Anterior cingulate cortex (tissue), 58 donors: ENCODE data around the gene RASGRP2.
A peak's percentile ranks its signal among the peaks of the same experiment; 100 is the strongest.

ENCODE experiments used
- DNase-seq, 58 donors: peaks; one replicate each; lab custom pipeline; 2025; lab: John Stamatoyannopoulos, UW

RASGRP2 gene

GRCh38 chr11:64743591-64744543 is at the start of gene RASGRP2:
Gene RASGRP2 (minus strand): TSS chr11:64744142. CDS start chr11:64742866, 1,276 bp downstream.
- DNase-seq = peak in 30 of 58 donors; percentile 16 to 63 (median 35)

DNA sequence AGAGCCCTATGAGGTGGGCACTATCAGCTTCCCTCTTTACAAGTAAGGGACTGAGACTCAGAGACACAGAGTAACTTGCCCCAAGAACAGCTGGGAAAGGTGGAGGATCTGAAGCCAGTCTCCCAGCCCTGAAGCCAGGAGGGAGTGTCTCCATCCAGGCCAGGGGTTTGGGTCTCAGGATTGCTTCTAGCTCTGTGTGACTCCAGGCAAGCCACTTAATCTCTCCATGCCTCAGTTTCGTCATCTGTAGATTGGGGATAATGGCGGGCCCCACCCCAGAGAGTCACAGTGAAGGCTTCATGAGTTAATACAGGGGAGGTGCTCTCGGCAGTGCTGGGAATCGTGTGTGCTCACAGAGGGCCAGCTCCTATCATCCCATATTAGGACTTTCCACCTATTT is 48.5 kb upstream of the RASGRP2 start:
- DNase-seq = no peak

GRCh38 chr11:64791781-64792291 is 47.9 kb upstream of the RASGRP2 start:
- DNase-seq = no peak

DNA sequence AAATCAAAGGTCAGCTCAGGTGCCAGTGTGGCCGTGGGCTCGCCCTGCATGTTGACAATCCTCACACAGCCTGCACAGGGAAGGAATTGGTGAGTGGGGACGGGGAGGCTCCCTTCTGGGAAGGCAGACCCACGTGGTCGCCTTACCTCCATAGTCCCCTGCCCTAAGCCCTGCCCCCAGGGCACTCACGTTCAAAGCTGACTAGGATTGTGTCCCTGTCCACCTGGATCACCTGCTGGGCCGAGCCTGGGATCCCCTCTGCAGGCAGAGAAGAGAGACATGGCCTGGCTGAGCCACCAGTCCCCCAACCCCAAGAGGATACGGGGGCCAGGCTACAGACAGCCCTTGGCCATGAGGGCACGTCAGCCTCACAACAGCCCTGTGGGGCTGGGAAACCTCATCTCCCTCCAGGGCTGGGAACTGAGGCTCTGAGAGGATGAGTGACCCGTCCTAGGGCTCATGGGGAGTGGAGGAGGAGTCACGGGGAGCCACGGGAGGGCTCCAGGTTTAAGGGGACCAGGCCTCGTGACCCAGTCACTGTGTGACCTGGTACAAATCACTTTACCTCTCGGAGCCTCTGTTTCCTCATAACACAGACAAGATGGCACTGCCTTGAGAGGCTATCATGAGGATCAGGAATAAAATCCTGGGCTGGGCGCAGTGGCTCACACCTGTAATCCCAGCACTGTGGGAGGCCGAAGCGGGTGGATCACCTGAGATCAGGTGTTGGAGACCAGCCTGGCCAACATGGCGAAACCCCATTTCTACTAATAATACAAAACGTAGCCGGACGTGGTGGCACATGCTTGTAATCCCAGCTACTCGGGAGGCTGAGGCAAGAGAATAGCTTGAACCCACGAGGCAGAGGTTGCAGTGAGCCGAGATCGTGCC is 46.5 kb upstream of the RASGRP2 start:
- DNase-seq = no peak

GRCh38 chr11:64789331-64790204 is 45.6 kb upstream of the RASGRP2 start:
- no peak for DNase-seq

DNA sequence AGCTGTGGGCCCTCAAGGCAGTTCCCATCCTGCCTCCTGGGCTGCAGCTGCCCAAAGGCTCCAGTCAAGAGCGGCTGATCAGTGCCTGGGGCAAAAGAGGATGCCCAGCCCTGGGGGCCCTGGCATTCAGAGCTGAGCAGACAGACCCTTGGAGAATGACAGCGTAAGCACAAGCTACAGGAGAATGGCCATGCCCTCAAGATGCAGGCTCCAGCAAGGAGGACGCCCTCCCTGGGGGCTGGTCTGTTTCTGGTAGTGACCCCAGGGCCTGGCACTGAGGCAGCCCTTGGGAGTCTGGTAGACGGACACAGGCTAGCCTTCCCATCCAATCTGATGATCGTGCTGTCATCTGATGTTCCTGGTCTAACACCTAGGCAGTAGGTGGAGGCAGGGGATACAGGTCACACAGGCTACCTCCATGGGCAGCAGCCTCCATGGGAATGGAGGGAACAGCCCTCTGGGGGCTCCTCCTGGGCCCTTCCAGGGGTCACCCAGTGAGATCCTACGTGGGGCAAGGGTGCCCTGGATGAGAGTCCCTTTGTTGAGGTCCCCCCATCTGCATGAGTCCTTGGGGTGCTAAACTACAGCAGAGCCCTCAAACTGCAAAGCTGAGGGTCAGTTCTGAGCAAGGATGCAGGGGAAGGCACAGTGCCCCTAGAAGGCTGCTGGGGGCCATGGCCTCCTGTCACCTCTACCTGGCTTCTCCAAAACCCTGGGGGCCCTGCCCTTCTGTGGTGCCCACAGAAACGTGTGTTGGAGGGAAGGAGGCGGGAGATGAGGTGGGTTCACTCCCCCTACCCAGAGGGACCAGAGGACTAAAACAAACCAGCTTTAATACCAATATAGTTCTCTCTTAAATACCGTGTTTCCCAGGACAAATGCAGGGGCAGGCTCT is 44.6 kb upstream of the RASGRP2 start:
- DNase-seq = no peak

DNA sequence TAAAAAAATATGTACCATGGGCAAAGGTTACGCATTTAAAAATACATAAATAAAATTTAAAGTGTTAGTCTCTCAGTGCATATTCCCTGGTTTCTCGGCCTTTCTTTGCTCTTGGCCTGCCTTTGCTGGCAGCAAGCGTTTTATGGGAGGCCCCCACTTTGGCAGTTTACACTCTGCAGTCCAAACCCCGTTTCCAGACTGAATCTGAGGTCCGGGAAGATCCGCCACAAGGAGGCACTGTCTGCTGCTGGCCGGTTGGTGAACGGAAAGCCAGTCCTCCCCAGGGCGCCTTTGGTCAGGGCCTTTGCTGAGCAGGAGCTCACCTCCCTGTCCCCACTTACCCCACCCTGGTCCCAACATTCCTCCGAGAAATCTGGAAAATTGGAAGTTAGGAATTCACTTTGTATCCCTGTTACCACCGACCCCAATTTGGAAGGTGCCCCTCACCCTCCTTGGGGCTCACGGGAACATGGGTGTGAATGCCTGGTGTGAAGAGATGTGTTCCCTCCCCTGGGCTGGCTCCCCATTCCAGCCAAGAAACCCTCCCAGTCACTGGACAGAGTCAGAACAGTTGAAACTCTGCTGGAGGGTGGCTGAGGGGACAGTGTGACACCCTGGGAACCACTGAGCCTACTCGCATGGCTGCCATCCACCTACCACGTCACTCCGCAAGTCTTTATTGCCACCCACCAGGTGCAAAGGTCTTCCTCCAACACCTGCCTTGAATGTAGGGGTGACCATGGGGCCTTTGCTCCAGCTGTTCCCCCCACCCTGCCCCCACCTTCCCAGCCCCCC is 43.8 kb upstream of the RASGRP2 start:
- DNase-seq = peak in 17 of 58 donors; percentile 2 to 59 (median 27)

GRCh38 chr11:64786308-64786707 is 42.4 kb upstream of the RASGRP2 start:
- no peak for DNase-seq

DNA sequence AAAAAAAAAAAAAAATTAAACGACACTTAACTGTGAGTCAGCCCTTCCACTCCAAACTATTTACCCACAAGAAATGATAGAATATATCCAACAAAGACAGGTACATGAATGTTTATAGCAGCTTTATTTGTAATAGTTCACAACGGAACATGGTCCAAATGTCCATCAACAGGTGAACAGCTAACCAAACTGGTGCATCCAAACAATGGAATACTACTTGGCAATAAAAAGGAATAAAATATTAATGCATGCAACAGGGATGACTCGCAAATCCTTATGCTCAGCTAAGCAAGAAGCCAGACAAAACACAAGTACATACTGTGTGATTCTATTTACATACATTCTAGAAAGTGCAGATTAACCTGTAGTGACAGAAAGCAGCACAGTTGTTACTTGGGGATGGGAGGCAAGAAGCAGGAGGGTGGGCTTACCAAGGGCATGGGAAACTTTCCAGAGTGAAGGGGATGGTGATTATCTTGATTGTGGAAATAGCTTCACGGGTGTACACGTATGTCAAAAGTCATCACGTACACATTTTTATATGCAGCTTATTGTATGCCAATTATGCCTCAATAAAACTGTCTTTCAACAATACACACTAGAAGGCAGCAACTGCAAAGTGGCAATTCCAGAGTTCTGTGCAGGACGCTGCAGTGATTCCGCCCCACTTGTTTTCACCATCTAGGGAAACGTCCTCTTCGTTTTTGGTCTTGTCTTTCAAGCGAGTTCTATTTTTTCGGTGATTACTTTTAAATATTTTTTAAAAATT is 41.1 kb upstream of the RASGRP2 start:
- no peak for DNase-seq

GRCh38 chr11:64778473-64779298 is 34.7 kb upstream of the RASGRP2 start, which contains the start of gene SF1:
Gene SF1 (minus strand): TSS chr11:64778542. CDS start chr11:64778392, 150 bp downstream.
- DNase-seq = peak; percentile 96 to 100 (median 99)

- no peak for DNase-seq
Measured at GRCh38 chr11:64778223-64778472, 34.2 kb upstream of the RASGRP2 start.

DNA sequence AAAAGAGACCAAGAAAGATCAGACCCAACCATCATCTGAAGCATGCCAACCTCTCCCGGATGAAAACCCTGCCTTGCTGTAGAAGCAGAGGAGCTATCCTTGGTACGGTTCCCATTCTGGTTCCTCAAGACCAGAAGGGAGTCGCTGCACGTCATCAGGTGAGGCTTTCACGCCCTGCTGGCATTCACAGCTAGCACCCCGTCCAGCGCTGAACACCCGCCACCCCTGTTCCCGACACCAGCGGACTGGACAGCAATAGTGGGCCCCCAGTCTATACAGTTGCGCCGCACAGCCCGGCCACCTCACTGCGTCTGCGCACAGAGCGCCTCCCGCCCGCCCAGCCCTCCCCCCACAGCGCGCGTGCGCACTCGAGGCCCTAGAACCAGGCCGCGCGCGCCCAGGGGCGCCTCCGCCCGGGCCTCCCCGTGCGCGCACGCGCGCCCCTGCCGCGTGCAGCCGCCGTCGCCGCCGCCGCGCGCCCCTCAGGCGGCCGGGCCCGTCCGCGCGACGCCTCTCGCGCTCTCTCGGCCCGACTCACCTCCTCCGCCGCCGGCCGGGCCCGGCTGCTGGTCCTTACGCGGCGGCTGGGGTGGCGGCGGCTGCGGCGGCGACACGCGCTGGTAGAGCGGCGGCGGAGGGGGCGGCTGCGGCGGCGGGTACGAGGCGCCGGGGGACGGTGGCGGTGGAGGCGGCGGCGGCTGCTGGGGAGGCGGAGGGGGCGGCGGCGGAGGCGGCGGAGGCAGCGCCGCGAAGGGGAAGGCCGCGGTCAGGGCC is 33.7 kb upstream of the RASGRP2 start:
- peak in 54 of 58 donors; percentile 27 to 85 (median 72) for DNase-seq

- DNase-seq = no peak
Measured at GRCh38 chr11:64776875-64777274, 32.9 kb upstream of the RASGRP2 start.

DNA sequence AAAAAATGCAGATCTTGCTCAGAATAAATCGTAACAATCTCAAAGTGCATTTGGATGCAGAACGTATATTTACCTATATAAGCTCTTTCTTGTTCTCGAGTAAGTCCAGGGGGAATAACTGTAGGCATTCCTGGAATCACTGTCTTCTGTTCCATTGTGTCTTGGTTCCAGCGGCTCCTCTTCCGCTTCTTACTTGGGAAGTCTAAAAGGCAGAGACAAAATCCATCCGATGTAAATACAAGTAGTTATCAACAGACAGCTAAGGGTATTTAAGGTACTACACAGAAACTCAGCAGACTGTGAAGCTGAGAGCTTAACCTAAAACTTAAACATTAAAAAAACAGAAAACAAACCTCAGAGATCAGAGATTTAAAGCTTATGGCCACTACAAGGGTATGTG is 32.5 kb upstream of the RASGRP2 start:
- no peak for DNase-seq

DNA sequence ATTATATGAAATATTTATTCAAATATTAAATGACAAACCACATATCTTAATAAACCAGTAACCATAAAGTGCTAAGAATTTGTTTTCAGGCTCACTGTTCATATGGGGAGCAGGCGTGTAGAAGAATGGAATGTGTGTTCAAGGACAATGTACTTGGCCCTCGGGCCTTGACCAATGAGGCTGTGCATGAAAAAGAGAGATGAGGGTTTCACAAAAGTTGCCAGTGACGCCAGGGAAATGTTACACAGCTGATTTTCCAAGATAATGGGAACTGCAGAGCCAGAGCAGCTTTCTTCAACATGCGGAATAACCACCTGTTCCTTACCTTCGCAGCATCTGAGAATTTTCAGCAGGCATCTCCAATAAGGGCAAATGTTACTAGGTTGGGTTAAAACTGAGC is 30.2 kb upstream of the RASGRP2 start:
- no peak for DNase-seq
